Thoracic aorta (tissue), 2 donors: ENCODE data around the gene DOK3. TPM values are rescaled to one million over a fixed set of nuclear protein-coding genes. Genes with fewer than 3 reads are reported as not detected.

Source experiments
- ATAC-seq: fragments of 150-250 bp; one replicate; pipeline ENCODE4 v1.8.0; 2017; ENCODE audit warnings: low read depth; ENCODE audit not compliant: insufficient number of reproducible peaks, low FRiP score
- DNase-seq: peaks from one replicate; pipeline ENCODE4 v3.0.0-alpha.2; 2020; ENCODE audit warnings: low spot score
- H3K27ac ChIP-seq, 2 donors: fragments of 200-600 bp; sonication (generic); 1 replicate in 1 of 2; 2 replicates in 1 of 2; pipeline ENCODE4 v1.5.1; 2016; ENCODE audit warnings: mild to moderate bottlenecking in 2 of 2, moderate library complexity in 2 of 2
- H3K27me3 ChIP-seq: fragments of 200-600 bp; sonication (generic); replicated peaks from 2 replicates; pipeline ENCODE4 v1.6.0; 2016; ENCODE audit warnings: mild to moderate bottlenecking; ENCODE audit not compliant: insufficient read depth
- H3K36me3 ChIP-seq: fragments of 200-600 bp; sonication (generic); one replicate; pipeline ENCODE4 v1.5.1; 2016
- H3K4me1 ChIP-seq, 2 donors: fragments of 200-600 bp; sonication (generic); 1 replicate in 1 of 2; 2 replicates in 1 of 2; pipeline versions ENCODE4 v1.5.1 to v1.6.0; 2016; ENCODE audit warnings: low read depth in 2 of 2, mild to moderate bottlenecking in 1 of 2; ENCODE audit not compliant: control insufficient read depth in 1 of 2
- H3K4me3 ChIP-seq: fragments of 200-600 bp; sonication (generic); 2 replicates; pipeline ENCODE4 v1.5.1; 2016; ENCODE audit warnings: mild to moderate bottlenecking
- H3K9me3 ChIP-seq: fragments of 200-600 bp; sonication (generic); 2 replicates; pipeline ENCODE4 v1.5.1; 2016
- total RNA-seq, 2 donors: library from RNA; depleted of rRNA; stranded (reverse); fragments of >200 nt; gene quantifications; one replicate each; pipeline versions ENCODE4 v1.1.0 to v1.2.3, GENCODE V29; 2016
- TF ChIP-seq, protein P1 (sequence below): fragments of 200-600 bp; sonication (generic); IDR thresholded peaks from one replicate; pipeline ENCODE4 v1.5.1; 2019; ENCODE audit warnings: antibody characterized with exemption

Gene DOK3
- total RNA-seq, 2 donors from 2014 or later, result 20.5 to 35.6 TPM

DNA sequence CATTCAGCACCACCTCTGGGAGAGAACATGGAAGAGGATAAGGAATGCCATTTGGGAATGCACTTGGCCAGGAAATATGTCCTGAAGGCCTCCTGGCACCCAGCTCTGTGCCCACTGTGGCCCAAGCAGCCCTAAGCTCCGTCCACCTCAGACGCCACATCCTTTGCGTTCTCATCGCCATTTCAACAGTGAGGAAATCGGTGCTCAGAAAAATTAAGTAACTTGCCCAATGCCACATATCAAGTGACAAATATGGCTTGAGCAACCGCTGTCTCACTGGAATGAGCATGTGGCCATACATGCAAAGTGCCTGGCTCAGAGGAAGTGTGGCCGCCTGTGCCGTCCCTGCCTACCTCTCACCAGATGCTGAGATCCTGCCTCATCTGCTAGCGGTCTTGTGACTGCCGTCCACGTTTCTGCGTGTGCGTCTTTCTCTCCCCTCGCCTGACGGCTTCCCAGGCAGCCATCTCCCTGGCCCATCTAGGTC lies 984 bp upstream of the DOK3 start:
- Histone ChIP-seq H3K4me3 (no peak overlapping the region), H3K36me3 (peaks cover 42% of the 10 kb centered on the region), H3K9me3 (no peaks in the 10 kb centered on the region), H3K27ac (peak overlapping the region in 1 of 2 donors; percentile 44), H3K4me1 (peaks cover 4 to 7% of the 10 kb centered on the region in 2 donors), H3K27me3 (no peaks in the 10 kb centered on the region)
- ATAC-seq (no peak), DNase-seq (no peak)
- TF ChIP-seq, protein P1, sequence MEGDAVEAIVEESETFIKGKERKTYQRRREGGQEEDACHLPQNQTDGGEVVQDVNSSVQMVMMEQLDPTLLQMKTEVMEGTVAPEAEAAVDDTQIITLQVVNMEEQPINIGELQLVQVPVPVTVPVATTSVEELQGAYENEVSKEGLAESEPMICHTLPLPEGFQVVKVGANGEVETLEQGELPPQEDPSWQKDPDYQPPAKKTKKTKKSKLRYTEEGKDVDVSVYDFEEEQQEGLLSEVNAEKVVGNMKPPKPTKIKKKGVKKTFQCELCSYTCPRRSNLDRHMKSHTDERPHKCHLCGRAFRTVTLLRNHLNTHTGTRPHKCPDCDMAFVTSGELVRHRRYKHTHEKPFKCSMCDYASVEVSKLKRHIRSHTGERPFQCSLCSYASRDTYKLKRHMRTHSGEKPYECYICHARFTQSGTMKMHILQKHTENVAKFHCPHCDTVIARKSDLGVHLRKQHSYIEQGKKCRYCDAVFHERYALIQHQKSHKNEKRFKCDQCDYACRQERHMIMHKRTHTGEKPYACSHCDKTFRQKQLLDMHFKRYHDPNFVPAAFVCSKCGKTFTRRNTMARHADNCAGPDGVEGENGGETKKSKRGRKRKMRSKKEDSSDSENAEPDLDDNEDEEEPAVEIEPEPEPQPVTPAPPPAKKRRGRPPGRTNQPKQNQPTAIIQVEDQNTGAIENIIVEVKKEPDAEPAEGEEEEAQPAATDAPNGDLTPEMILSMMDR, result no peak

DNA sequence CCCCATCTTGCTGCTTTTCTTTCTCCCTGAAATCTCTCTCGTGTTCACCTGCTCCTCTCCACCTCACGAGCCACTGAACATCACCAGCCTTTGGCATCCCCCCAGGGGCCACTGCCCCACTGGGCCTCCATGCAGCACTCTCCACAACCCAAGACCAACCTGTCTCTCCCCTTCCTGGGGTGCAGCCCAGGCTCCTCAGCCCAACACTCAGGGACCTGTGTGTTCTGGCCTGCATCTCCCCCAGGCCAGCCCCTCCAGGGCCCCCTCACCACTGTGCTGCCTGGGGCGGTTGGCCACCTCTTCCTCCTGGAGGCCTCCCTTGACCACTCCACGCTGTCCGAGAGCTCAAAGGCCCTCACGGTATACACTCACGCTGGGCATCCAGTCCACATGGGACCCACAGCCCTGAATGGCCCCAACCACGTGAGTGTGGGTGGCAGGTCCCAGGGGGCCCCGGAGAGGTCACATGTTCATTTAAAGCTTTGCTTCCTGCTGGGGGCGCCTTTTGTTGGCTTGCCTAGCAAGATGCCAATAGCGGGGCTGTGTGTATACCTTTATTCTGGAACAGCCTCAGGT lies 453 bp upstream of the DOK3 start:
- H3K36me3 ChIP-seq, result peaks cover 36% of the 10 kb centered on the region

DNA sequence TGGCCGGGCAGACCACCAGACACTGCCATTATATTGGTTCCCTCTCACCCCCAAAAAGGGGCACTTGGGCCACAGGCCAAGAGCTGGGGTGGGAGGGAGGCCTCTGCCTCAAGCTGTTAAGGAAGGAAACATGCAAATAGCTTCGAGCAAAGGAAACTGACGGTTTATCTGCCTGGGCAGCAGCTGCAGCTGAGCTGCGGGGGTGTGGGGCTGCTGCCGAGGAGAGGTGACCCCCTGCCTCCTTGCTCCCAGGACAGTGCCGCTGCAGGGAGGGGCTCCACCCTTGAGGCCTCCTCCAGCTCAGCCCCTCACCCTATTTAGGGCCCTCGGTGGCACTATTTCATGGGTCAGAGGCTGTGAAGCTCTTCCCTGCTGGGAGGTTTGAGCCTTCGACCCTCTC lies 789 bp downstream of the DOK3 start:
- H3K27me3 ChIP-seq, result no peaks in the 10 kb centered on the region
- H3K36me3 ChIP-seq, result peaks cover 28% of the 10 kb centered on the region
- DNase-seq (no peak), ATAC-seq (no peak)
- peak overlapping the region; percentile 37 to 56 for H3K27ac ChIP-seq
- peak overlapping the region; percentile 66 for H3K4me3 ChIP-seq
- H3K9me3 ChIP-seq, result no peaks in the 10 kb centered on the region
- TF ChIP-seq, protein P1, result no peak
- no peaks in the 10 kb centered on the region for H3K4me1 ChIP-seq

More for the DNA sequence above, 453 bp upstream of the DOK3 start:
- Histone ChIP-seq H3K27me3 (no peaks in the 10 kb centered on the region), H3K27ac (peak overlapping the region in 1 of 2 donors; percentile 44), H3K4me1 (peaks cover 0 to 2% of the 10 kb centered on the region in 2 donors), H3K4me3 (peak overlapping the region; percentile 66), H3K9me3 (no peaks in the 10 kb centered on the region)
- no peak for ATAC-seq
- TF ChIP-seq, protein P1, result no peak
- no peak for DNase-seq

DNA sequence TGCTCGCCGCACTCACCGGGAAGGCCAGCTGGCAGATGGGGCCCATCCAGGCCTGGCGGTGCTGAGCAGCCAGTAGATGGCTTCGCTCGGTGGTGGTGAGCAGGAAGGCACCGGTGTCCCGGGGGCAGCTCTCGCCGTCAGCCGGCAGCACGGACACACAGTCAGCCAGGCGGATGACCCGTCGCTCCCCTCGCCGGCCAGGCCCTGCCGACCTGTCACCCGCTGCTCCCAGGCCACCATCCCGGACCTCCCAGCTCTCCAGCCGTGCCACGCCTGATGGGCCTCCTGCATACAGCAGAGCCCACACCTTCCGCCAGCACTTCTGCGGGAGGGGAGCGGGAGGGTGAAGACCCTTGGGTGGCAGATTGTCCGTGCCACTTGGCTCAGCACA lies 1.4 kb downstream of the DOK3 start:
- ATAC-seq (no peak), DNase-seq (no peak)
- H3K27me3 ChIP-seq, result no peaks in the 10 kb centered on the region
- TF ChIP-seq, protein P1, result no peak
- H3K36me3 ChIP-seq, result peaks cover 25% of the 10 kb centered on the region
- no peaks in the 10 kb centered on the region for H3K9me3 ChIP-seq
- H3K4me1 ChIP-seq, result no peaks in the 10 kb centered on the region
- peak overlapping the region; percentile 66 for H3K4me3 ChIP-seq
- H3K27ac ChIP-seq, result no peak overlapping the region

DNA sequence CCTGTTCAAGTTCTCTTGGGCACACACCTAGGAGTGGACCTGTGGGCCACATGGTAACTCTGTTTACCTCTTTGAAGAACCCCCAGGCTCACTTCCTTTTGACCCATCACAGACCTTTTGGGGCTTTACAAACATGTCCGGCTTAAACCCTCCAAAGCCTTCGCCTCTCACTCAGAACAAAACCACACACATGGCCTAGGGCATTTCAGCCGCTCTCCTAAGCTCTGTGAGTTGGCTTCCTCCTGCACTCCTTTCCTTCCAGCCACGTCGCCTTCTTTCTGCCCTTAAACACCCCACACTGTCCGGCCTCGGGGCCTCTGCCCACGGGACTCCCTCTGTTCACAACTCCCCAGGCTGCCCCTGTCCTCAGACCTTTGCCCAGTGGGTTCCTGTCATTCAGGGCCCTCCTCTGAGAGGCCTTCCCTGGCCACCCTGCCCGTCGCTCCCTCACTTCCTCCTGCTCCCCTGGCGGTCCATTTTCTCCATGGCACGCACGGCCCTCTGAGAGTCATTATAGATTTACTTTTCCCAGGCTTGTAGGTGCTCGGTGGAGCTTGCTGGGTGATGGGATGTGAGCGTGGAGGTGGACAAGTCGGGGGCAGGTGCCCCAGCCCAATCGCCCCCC lies 1.9 kb downstream of the DOK3 start:
- H3K27me3 ChIP-seq, result no peaks in the 10 kb centered on the region
- H3K9me3 ChIP-seq, result no peaks in the 10 kb centered on the region
- H3K27ac ChIP-seq, result no peak overlapping the region
- peaks cover 20% of the 10 kb centered on the region for H3K36me3 ChIP-seq
- H3K4me1 ChIP-seq, result no peaks in the 10 kb centered on the region
- TF ChIP-seq, protein P1, result no peak
- DNase-seq (no peak), ATAC-seq (no peak)
- H3K4me3 ChIP-seq, result peak overlapping the region; percentile 66
